Retinal pigment epithelial cell (primary cell): Measurements from ENCODE around the gene BCAP29.

Experiments
- DNase-seq: peaks from one replicate; pipeline ENCODE4 v3.0.0-alpha.2; 2010; ENCODE audit warnings: low read depth
- H3K4me3 ChIP-seq: 2 replicates; pipeline ENCODE4 v1.5.1; 2011; ENCODE audit warnings: mild to moderate bottlenecking, low read length, control low read depth, moderate library complexity
- CTCF ChIP-seq: conservative IDR thresholded peaks from 2 replicates; pipeline ENCODE4 v1.5.1; 2011; ENCODE audit warnings: low read depth, low read length, control low read depth, inconsistent platforms

The BCAP29 gene

GRCh38 chr7:107605218-107605815 lies 25.3 kb downstream of the BCAP29 start:
- H3K4me3 ChIP-seq = no peak overlapping the region
- DNase-seq = no peak
- no peak for TF ChIP-seq CTCF

GRCh38 chr7:107606303-107606702 lies 26.3 kb downstream of the BCAP29 start:
- no peak for DNase-seq
- TF ChIP-seq CTCF = no peak
- no peak overlapping the region for H3K4me3 ChIP-seq

GRCh38 chr7:107609811-107610261 lies 29.8 kb downstream of the BCAP29 start:
- no peak overlapping the region for H3K4me3 ChIP-seq
- TF ChIP-seq CTCF = no peak
- no peak for DNase-seq

GRCh38 chr7:107610323-107610722 lies 30.3 kb downstream of the BCAP29 start:
- DNase-seq = no peak
- TF ChIP-seq CTCF = no peak
- H3K4me3 ChIP-seq = no peak overlapping the region

GRCh38 chr7:107613439-107613838 lies 33.4 kb downstream of the BCAP29 start:
- TF ChIP-seq CTCF = no peak
- DNase-seq = no peak
- H3K4me3 ChIP-seq = no peak overlapping the region

GRCh38 chr7:107613948-107614347 lies 33.9 kb downstream of the BCAP29 start:
- H3K4me3 ChIP-seq = no peak overlapping the region
- no peak for TF ChIP-seq CTCF

GRCh38 chr7:107614425-107614824 lies 34.4 kb downstream of the BCAP29 start:
- TF ChIP-seq CTCF = no peak
- no peak overlapping the region for H3K4me3 ChIP-seq
- no peak for DNase-seq

More at GRCh38 chr7:107613948-107614347, 33.9 kb downstream of the BCAP29 start:
- no peak for DNase-seq
